Activated gamma-delta T cell (primary cell): ENCODE data around the gene COL9A2.
A peak's percentile ranks its signal among the peaks of the same experiment; 100 is the strongest.

Source experiments
- DNase-seq: peaks from one replicate; lab custom pipeline; 2025; lab: John Stamatoyannopoulos, UW

Gene COL9A2

DNA sequence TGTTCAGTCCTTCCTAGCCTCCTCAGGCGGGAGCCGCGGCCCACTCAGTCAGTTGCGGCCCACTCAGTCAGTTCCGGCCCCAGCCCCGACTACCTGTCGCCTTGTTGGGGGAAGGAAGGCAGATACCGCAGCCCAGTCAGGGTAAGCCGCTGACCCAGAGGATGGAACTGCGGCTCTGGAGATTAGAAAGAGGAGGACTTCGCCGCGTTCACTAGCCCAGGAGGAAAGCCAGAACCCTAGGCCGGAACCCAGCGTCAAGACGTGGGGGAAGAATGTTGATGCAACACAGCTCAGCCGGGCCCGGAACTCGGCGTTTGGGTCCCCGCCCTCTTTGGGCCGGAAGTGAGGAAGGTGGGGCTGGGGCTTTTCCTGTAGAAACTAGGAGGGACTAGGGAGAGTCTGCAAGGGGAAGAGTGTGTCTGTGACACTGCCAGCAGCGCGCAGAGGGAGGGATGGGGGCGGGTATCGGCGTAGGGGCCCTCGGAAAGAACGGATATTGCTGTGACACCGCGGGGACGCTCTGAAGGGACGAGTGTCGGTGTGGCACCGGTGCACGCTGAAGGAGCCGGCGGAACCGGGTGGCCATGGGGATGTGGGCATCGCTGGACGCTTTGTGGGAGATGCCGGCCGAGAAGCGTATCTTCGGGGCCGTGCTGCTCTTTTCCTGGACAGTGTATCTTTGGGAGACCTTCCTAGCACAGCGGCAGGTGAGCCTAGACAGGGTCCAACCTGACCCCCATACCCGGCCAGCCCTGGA, 59.2 kb downstream of the COL9A2 start, which contains the start of gene ZMPSTE24:
Gene ZMPSTE24, plus strand, starts transcription at position 549 of the 757 bp plus-strand sequence. Its CDS starts 36 bp downstream, at position 585.
- peak; percentile 81 for DNase-seq

- no peak for DNase-seq
These were observed 59.8 kb downstream of the COL9A2 start for GRCh38 chr1:40257313-40257687.

DNA sequence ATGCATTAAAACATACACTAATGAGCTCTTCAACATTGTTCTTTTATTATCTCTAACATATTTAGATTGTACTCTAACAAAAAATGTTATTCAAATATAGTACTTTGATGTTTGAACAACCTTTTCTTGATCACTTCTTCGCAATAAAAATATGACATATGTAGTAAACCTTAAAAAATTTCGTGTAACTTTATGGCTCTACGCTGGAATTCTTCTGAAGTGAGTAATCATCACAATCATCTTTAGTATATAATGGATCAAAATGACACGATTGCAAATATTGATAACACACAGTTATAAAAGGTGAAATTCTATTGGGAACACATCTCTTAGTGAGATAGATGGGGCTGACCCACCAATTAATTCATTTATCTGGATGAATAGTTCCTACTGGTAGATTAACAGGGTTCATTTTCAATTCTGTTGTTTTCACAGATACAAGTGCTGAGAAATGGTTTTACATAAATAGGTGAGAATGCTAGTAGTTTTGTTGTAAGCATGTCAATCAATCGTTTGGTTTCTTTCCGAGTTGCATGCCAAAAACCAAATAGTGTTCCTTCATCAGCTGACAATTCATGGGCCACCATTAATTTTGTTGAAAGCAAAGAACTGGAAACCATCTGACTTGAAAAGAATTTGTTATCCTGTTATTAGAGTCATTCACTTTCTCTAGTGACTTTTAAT, 60.5 kb downstream of the COL9A2 start:
- DNase-seq, result no peak

DNA sequence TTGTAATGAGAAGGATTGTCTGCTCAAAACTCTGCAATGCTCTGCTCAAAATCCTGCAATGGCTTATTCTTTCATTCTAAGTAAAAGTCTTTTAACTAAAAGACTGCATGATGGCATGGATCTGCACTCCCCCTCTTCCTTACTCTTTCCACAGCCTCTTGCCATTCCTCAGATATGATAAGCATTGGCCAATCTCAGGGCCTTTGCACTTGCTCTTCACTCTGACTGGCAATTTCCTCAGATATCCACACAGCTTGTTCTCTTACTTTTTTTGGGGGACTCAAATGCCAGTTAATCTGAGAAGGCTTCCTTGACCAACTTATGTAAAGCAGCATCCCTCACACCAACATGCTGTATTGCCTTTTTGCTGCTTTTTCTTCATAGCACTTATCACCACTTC, 61.9 kb downstream of the COL9A2 start:
- no peak for DNase-seq

DNA sequence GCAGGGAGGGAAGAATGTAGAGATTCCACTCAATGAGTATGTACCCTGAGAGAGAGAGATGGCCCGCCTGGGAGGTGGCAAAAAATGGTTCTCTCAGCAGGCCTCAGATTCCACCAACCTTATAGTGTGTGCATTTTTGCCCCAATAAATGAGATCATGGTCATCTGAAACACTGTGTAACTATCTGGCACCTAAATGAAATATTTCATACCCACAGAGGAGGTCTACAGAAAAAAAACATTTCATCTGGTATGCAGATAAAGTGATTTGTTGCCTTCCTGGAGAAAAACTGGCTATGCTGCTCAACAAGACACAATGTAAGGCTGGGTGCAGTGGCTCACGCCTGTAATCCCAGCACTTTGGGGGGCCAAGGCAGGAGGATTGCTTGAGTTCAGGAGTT, 64.5 kb downstream of the COL9A2 start:
- no peak for DNase-seq

DNA sequence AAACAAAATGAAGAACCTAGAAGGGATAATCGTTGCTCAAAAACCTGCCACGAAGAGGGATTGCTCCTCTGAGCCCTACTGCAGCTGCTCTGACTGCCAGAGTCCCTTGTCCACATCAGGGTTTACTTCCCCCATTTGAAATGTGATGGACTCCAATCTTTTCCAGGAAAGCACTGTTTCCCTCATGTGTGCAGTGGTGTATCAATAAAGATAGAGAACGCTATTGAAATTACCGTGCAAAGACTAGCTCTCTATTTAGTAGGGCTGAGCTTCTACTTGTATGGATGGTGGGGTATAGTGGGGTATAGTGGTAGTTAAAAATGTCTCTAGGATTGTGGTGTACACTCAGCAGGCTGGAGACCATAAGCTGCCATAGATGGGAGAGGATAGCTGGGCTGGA, 65.6 kb downstream of the COL9A2 start:
- DNase-seq, result no peak
